Muscle of leg (tissue), 11 donors: ENCODE measurements around the gene RSPH6A. TPM values are rescaled to one million over a fixed set of nuclear protein-coding genes. Genes with fewer than 3 reads are reported as not detected.

Experiments
- DNase-seq: peaks from one replicate; pipeline ENCODE4 v3.0.0; 2013
- H3K27ac ChIP-seq: one replicate; pipeline ENCODE4 v1.5.1; 2013; ENCODE audit warnings: mild to moderate bottlenecking, low read length, control low read depth
- H3K27me3 ChIP-seq: one replicate; pipeline ENCODE4 v1.6.1; 2013; ENCODE audit warnings: low read length; ENCODE audit not compliant: control insufficient read depth, insufficient read depth
- H3K36me3 ChIP-seq: one replicate; pipeline ENCODE4 v1.6.1; 2013; ENCODE audit warnings: low read length; ENCODE audit not compliant: control insufficient read depth, insufficient read depth
- H3K4me1 ChIP-seq: one replicate; pipeline ENCODE4 v1.6.1; 2013; ENCODE audit warnings: low read length; ENCODE audit not compliant: control insufficient read depth, insufficient read depth
- H3K4me3 ChIP-seq: one replicate; pipeline ENCODE4 v1.5.1; 2013; ENCODE audit warnings: low read length, control low read depth
- H3K9me3 ChIP-seq: replicated peaks from 2 replicates; pipeline ENCODE4 v1.6.1; 2013; ENCODE audit warnings: low read depth, low read length; ENCODE audit not compliant: control insufficient read depth
- WGBS: methylation state at CpG from one replicate; pipeline ENCODE4 v1.1.5; 2013; ENCODE audit warnings: missing lambda C conversion rate; ENCODE audit not compliant: insufficient coverage; 5-methylcytosine and 5-hydroxymethylcytosine counted together
- polyA plus RNA-seq, 8 donors: library from polyadenylated mRNA; unstranded; fragments of 120-200 nt; gene quantifications; one replicate each; pipeline versions ENCODE4 v1.2.1 to v1.2.3, GENCODE V29; 2013; ENCODE audit warnings: inconsistent platforms in 1 of 8, low replicate concordance in 1 of 8; ENCODE audit not compliant: insufficient read length in 8 of 8, insufficient read depth in 1 of 8
- total RNA-seq: library from RNA; stranded (reverse); fragments of 120-200 nt; gene quantifications from one replicate; pipeline ENCODE4 v1.2.4, GENCODE V29; 2013

Gene RSPH6A
- total and polyA plus RNA-seq, 9 donors, result 0.05 to 0.11 (median 0.09) TPM; not detected in 6

GRCh38 chr19:45781214-45782161 is 33.6 kb downstream of the RSPH6A start:
- peaks cover 9% of the 10 kb centered on the region for H3K27me3 ChIP-seq
- WGBS, result 46% methylated on average over 17 of the region's 17 CpGs
- peak overlapping the region; percentile 87 for H3K4me3 ChIP-seq
- peaks cover 67% of the 10 kb centered on the region for H3K36me3 ChIP-seq
- H3K4me1 ChIP-seq, result peaks cover 69% of the 10 kb centered on the region
- no peaks in the 10 kb centered on the region for H3K9me3 ChIP-seq
- peak overlapping the region; percentile 96 for H3K27ac ChIP-seq
- DNase-seq, result peak; percentile 81

- no peaks in the 10 kb centered on the region for H3K9me3 ChIP-seq
- peaks cover 61% of the 10 kb centered on the region for H3K36me3 ChIP-seq
- peaks cover 64% of the 10 kb centered on the region for H3K4me1 ChIP-seq
- DNase-seq, result no peak
- peak overlapping the region; percentile 87 for H3K4me3 ChIP-seq
- WGBS, result 34% methylated on average over 5 of the region's 13 CpGs
- H3K27me3 ChIP-seq, result peaks cover 9% of the 10 kb centered on the region
- peak overlapping the region; percentile 96 for H3K27ac ChIP-seq
Measured at GRCh38 chr19:45780448-45781213, 34.5 kb downstream of the RSPH6A start.

GRCh38 chr19:45780146-45780447 is 35.0 kb downstream of the RSPH6A start:
- WGBS, result 53% methylated on average over 3 of the region's 4 CpGs
- Histone ChIP-seq H3K9me3 (no peaks in the 10 kb centered on the region), H3K4me1 (peaks cover 59% of the 10 kb centered on the region), H3K4me3 (peak overlapping the region; percentile 87), H3K27me3 (peaks cover 9% of the 10 kb centered on the region), H3K27ac (peak overlapping the region; percentile 96), H3K36me3 (peaks cover 55% of the 10 kb centered on the region)
- no peak for DNase-seq

- H3K4me1 ChIP-seq, result peaks cover 53% of the 10 kb centered on the region
- DNase-seq, result peak; percentile 60
- peak overlapping the region; percentile 87 for H3K4me3 ChIP-seq
- WGBS, result 17% methylated on average over 22 of the region's 48 CpGs
- peaks cover 55% of the 10 kb centered on the region for H3K36me3 ChIP-seq
- H3K27me3 ChIP-seq, result peaks cover 9% of the 10 kb centered on the region
- H3K9me3 ChIP-seq, result no peaks in the 10 kb centered on the region
- H3K27ac ChIP-seq, result peak overlapping the region; percentile 96
Measured at GRCh38 chr19:45779231-45780145, 35.6 kb downstream of the RSPH6A start.

- 93% methylated on average over 17 of the region's 28 CpGs for WGBS
- H3K27me3 ChIP-seq, result peaks cover 9% of the 10 kb centered on the region
- H3K4me1 ChIP-seq, result peaks cover 45% of the 10 kb centered on the region
Measured at GRCh38 chr19:45778010-45778661, 37.0 kb downstream of the RSPH6A start.

GRCh38 chr19:45777395-45777961 is 37.6 kb downstream of the RSPH6A start:
- H3K27ac ChIP-seq, result no peak overlapping the region
- no peak for DNase-seq
- H3K4me3 ChIP-seq, result no peak overlapping the region
- WGBS, result 88% methylated on average over 31 of the region's 34 CpGs
- no peaks in the 10 kb centered on the region for H3K9me3 ChIP-seq
- peaks cover 7% of the 10 kb centered on the region for H3K27me3 ChIP-seq
- H3K4me1 ChIP-seq, result peaks cover 45% of the 10 kb centered on the region
- H3K36me3 ChIP-seq, result peaks cover 64% of the 10 kb centered on the region

More at GRCh38 chr19:45778010-45778661, 37.0 kb downstream of the RSPH6A start:
- Histone ChIP-seq H3K36me3 (peaks cover 57% of the 10 kb centered on the region), H3K27ac (no peak overlapping the region), H3K9me3 (no peaks in the 10 kb centered on the region), H3K4me3 (no peak overlapping the region)
- no peak for DNase-seq

GRCh38 chr19:45774765-45775164 is 40.3 kb downstream of the RSPH6A start:
- peaks cover 43% of the 10 kb centered on the region for H3K4me1 ChIP-seq
- H3K27ac ChIP-seq, result no peak overlapping the region
- H3K4me3 ChIP-seq, result no peak overlapping the region
- H3K27me3 ChIP-seq, result peaks cover 1% of the 10 kb centered on the region
- no peak for DNase-seq
- 78% methylated on average over 9 of the region's 9 CpGs for WGBS
- H3K9me3 ChIP-seq, result no peaks in the 10 kb centered on the region
- H3K36me3 ChIP-seq, result peaks cover 67% of the 10 kb centered on the region

GRCh38 chr19:45773384-45773783 is 41.7 kb downstream of the RSPH6A start:
- H3K4me3 ChIP-seq, result no peak overlapping the region
- H3K36me3 ChIP-seq, result peaks cover 57% of the 10 kb centered on the region
- DNase-seq, result no peak
- no peaks in the 10 kb centered on the region for H3K9me3 ChIP-seq
- no peaks in the 10 kb centered on the region for H3K27me3 ChIP-seq
- peaks cover 37% of the 10 kb centered on the region for H3K4me1 ChIP-seq
- H3K27ac ChIP-seq, result no peak overlapping the region
- no CpG with 5 or more reads among the region's 2 CpGs for WGBS

GRCh38 chr19:45772912-45773311 is 42.2 kb downstream of the RSPH6A start:
- Histone ChIP-seq H3K36me3 (peaks cover 52% of the 10 kb centered on the region), H3K4me1 (peaks cover 37% of the 10 kb centered on the region), H3K27ac (peak overlapping the region; percentile 65), H3K9me3 (no peaks in the 10 kb centered on the region), H3K4me3 (no peak overlapping the region), H3K27me3 (peaks cover 2% of the 10 kb centered on the region)
- no peak for DNase-seq
- WGBS, result no CpG with 5 or more reads among the region's 3 CpGs
